Vagina (tissue), 2 donors: ENCODE results near the gene ADAMTS17.

Source experiments
- POLR2A ChIP-seq, 2 donors: fragments of 450-650 bp; IDR thresholded peaks; one replicate each; pipeline ENCODE4 v1.6.1; 2017; ENCODE audit warnings: antibody characterized with exemption in 2 of 2, mild to moderate bottlenecking in 2 of 2, moderate library complexity in 2 of 2
- TF ChIP-seq, protein P1 (sequence below), 3 experiments: fragments of 450-650 bp in 2 of 3; fragments of 200-600 bp in 1 of 3; sonication (generic) in 1 of 3; IDR thresholded peaks; one replicate each; pipeline ENCODE4 v1.5.1; 2017 to 2019; ENCODE audit warnings: antibody characterized with exemption in 3 of 3, mild to moderate bottlenecking in 2 of 3, moderate library complexity in 2 of 3

DNA sequence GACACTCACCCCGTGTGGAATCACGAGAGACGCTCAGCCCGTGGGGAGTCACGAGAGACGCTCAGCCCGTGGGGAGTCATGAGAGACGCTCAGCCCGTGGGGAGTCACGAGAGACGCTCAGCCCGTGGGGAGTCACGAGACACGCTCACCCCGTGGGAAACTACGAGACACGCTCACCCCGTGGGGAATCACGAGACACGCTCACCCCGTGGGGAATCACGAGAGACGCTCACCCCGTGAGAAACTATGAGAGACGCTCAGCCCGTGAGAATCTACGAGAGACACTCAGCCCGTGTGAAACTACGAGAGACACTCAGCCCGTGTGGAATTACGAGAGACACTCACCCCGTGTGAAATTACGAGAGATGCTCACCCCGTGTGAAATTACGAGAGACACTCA is 49.8 kb downstream of the ADAMTS17 start:
- TF ChIP-seq POLR2A (IDR thresholded peaks at IDR 0.05): no peak
- TF ChIP-seq, protein P1, sequence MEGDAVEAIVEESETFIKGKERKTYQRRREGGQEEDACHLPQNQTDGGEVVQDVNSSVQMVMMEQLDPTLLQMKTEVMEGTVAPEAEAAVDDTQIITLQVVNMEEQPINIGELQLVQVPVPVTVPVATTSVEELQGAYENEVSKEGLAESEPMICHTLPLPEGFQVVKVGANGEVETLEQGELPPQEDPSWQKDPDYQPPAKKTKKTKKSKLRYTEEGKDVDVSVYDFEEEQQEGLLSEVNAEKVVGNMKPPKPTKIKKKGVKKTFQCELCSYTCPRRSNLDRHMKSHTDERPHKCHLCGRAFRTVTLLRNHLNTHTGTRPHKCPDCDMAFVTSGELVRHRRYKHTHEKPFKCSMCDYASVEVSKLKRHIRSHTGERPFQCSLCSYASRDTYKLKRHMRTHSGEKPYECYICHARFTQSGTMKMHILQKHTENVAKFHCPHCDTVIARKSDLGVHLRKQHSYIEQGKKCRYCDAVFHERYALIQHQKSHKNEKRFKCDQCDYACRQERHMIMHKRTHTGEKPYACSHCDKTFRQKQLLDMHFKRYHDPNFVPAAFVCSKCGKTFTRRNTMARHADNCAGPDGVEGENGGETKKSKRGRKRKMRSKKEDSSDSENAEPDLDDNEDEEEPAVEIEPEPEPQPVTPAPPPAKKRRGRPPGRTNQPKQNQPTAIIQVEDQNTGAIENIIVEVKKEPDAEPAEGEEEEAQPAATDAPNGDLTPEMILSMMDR (IDR thresholded peaks at IDR 0.05): no peak
